Liver (tissue), 9 donors: ENCODE data around the gene SLC2A6. TPM values are rescaled to one million over a fixed set of nuclear protein-coding genes. Genes with fewer than 3 reads are reported as not detected.

Experiments used
- DNase-seq: peaks from one replicate; pipeline ENCODE4 v3.0.0-alpha.2; 2017; ENCODE audit warnings: low spot score
- H3K27ac ChIP-seq, 2 donors: one replicate each; pipeline ENCODE4 v1.7.0; 2013; ENCODE audit warnings: inconsistent platforms in 2 of 2, low read length in 2 of 2, control low read depth in 1 of 2, low read depth in 1 of 2, mild to moderate bottlenecking in 1 of 2
- H3K27me3 ChIP-seq, 4 donors: one replicate each; pipeline versions ENCODE4 v1.6.1 to v1.7.0; 2013; ENCODE audit warnings: low read length in 3 of 4, inconsistent platforms in 1 of 4, mild to moderate bottlenecking in 1 of 4, moderate library complexity in 1 of 4; ENCODE audit not compliant: control insufficient read depth in 4 of 4, insufficient read depth in 4 of 4
- H3K36me3 ChIP-seq, 4 donors: one replicate each; pipeline versions ENCODE4 v1.6.1 to v1.7.0; 2013; ENCODE audit warnings: low read length in 3 of 4, mild to moderate bottlenecking in 3 of 4, low read depth in 1 of 4, moderate library complexity in 1 of 4; ENCODE audit not compliant: control insufficient read depth in 4 of 4, insufficient read depth in 3 of 4
- H3K4me1 ChIP-seq, 4 donors: one replicate each; pipeline versions ENCODE4 v1.6.1 to v1.7.0; 2013; ENCODE audit warnings: low read length in 3 of 4, mild to moderate bottlenecking in 3 of 4, moderate library complexity in 1 of 4; ENCODE audit not compliant: control insufficient read depth in 4 of 4, insufficient read depth in 4 of 4
- H3K4me3 ChIP-seq, 3 donors: one replicate each; pipeline versions ENCODE4 v1.6.1 to v1.7.0; 2013; ENCODE audit warnings: low read length in 3 of 3, control low read depth in 1 of 3, low read depth in 1 of 3, mild to moderate bottlenecking in 1 of 3
- H3K9ac ChIP-seq, 2 donors: one replicate each; pipeline ENCODE4 v1.7.0; 2013; ENCODE audit warnings: low read length in 2 of 2, mild to moderate bottlenecking in 2 of 2, moderate library complexity in 2 of 2, control low read depth in 1 of 2, low read depth in 1 of 2
- H3K9me3 ChIP-seq, 4 donors: one replicate each; pipeline versions ENCODE4 v1.6.1 to v1.7.0; 2013; ENCODE audit warnings: low read length in 3 of 4; ENCODE audit not compliant: control insufficient read depth in 4 of 4
- ATF3 ChIP-seq: IDR thresholded peaks from 2 replicates; pipeline ENCODE4 v1.6.1; 2016; ENCODE audit warnings: antibody characterized with exemption
- CTCF ChIP-seq: fragments of 150-350 bp; IDR thresholded peaks from 2 replicates; pipeline ENCODE4 v1.5.1; 2017; ENCODE audit warnings: improper control_type of control experiment, low read depth, low read length; ENCODE audit not compliant: missing input control
- EGR1 ChIP-seq, 2 donors: IDR thresholded peaks; 2 replicates each; pipeline ENCODE4 v1.6.1; 2016 to 2018; ENCODE audit warnings: antibody characterized with exemption in 2 of 2, low read depth in 2 of 2
- FOXA1 ChIP-seq: IDR thresholded peaks from 2 replicates; pipeline ENCODE4 v1.6.1; 2016; ENCODE audit warnings: antibody characterized with exemption
- FOXA2 ChIP-seq: IDR thresholded peaks from 2 replicates; pipeline ENCODE4 v1.6.1; 2016; ENCODE audit warnings: antibody characterized with exemption
- GABPA ChIP-seq, 2 donors: IDR thresholded peaks in 1 of 2; conservative IDR thresholded peaks in 1 of 2; 2 replicates each; pipeline ENCODE4 v1.6.1; 2016; ENCODE audit warnings: antibody characterized with exemption in 2 of 2, mild to moderate bottlenecking in 1 of 2, moderate library complexity in 1 of 2
- HNF4A ChIP-seq, 2 donors: conservative IDR thresholded peaks; 2 replicates each; pipeline ENCODE4 v1.6.1; 2016; ENCODE audit warnings: antibody characterized with exemption in 2 of 2, mild to moderate bottlenecking in 2 of 2
- HNF4G ChIP-seq: IDR thresholded peaks from 2 replicates; pipeline ENCODE4 v1.6.1; 2016; ENCODE audit warnings: antibody characterized with exemption
- JUND ChIP-seq, 2 donors: IDR thresholded peaks; 2 replicates each; pipeline ENCODE4 v1.6.1; 2016; ENCODE audit warnings: antibody characterized with exemption in 2 of 2
- NR2F2 ChIP-seq: IDR thresholded peaks from 2 replicates; pipeline ENCODE4 v1.6.1; 2016; ENCODE audit warnings: antibody characterized with exemption
- RAD21 ChIP-seq, 2 donors: IDR thresholded peaks; 2 replicates each; pipeline ENCODE4 v1.6.1; 2016; ENCODE audit warnings: antibody characterized with exemption in 2 of 2, mild to moderate bottlenecking in 2 of 2
- RXRA ChIP-seq, 2 donors: IDR thresholded peaks; 2 replicates each; pipeline ENCODE4 v1.6.1; 2017 to 2018; ENCODE audit warnings: antibody characterized with exemption in 2 of 2, mild to moderate bottlenecking in 1 of 2
- SP1 ChIP-seq: IDR thresholded peaks from 2 replicates; pipeline ENCODE4 v1.6.1; 2018; ENCODE audit warnings: antibody characterized with exemption, mild to moderate bottlenecking
- TAF1 ChIP-seq: conservative IDR thresholded peaks from 2 replicates; pipeline ENCODE4 v1.6.1; 2016; ENCODE audit warnings: antibody characterized with exemption, mild to moderate bottlenecking
- YY1 ChIP-seq: IDR thresholded peaks from 2 replicates; pipeline ENCODE4 v1.6.1; 2016; ENCODE audit warnings: antibody characterized with exemption, mild to moderate bottlenecking
- WGBS: extraction: QIAGEN DNeasy Blood & Tissue Kit; methylation state at CpG from one replicate; pipeline ENCODE4 v1.1.7; 2013; 5-methylcytosine and 5-hydroxymethylcytosine counted together
- polyA plus RNA-seq, 2 donors: library from polyadenylated mRNA; stranded (reverse) in 1 of 2; unstranded in 1 of 2; fragments of 200-250 nt in 1 of 2; fragments of >200 nt in 1 of 2; fragmentation: Nextera tagmentation in 1 of 2; extraction: Ambion mirVana in 1 of 2; gene quantifications; one replicate each; pipeline versions ENCODE4 v1.2.1 to v1.2.3, GENCODE V29; 2013 to 2015
- total RNA-seq, 2 donors: library from RNA; depleted of rRNA; stranded (reverse); fragments of >200 nt; gene quantifications; one replicate each; pipeline ENCODE4 v1.2.3, GENCODE V29; 2014
- TF ChIP-seq, protein P1 (sequence below): IDR thresholded peaks from 2 replicates; pipeline ENCODE4 v1.6.1; 2016; ENCODE audit warnings: antibody characterized with exemption
- TF ChIP-seq, protein P2 (sequence below): IDR thresholded peaks from 2 replicates; pipeline ENCODE4 v1.6.1; 2016; ENCODE audit warnings: antibody characterized with exemption, mild to moderate bottlenecking
- TF ChIP-seq, protein P3 (sequence below): IDR thresholded peaks from 2 replicates; pipeline ENCODE4 v1.6.1; 2016; ENCODE audit warnings: antibody characterized with exemption
- donor health status: healthy.
- donor health status: healthy.
- donor health status: healthy.
- donor health status: healthy.
- donor health status: healthy.

Gene SLC2A6
- total and polyA plus RNA-seq, 4 donors = 1.7 to 3.9 (median 2.3) TPM

- 87% methylated on average over 24 of the region's 24 CpGs for WGBS
- DNase-seq = no peak
These were observed 15.9 kb upstream of the SLC2A6 start for GRCh38 chr9:133494636-133495326.

More at GRCh38 chr9:133494636-133495326, 15.9 kb upstream of the SLC2A6 start:
- TF ChIP-seq GABPA (IDR thresholded peaks at IDR 0.05 in 1 of 2, conservative IDR thresholded peaks at IDR 0.05 in 1 of 2) = no peak
- TF ChIP-seq FOXA1 = no peak
- TF ChIP-seq CTCF = no peak
- TF ChIP-seq RXRA (IDR thresholded peaks at IDR 0.05) = no peak
- TF ChIP-seq EGR1 (IDR thresholded peaks at IDR 0.05; ENCODE audit: low read depth in 2 of 2) = no peak
- TF ChIP-seq NR2F2 = no peak
- TF ChIP-seq FOXA2 = no peak
- no peak for TF ChIP-seq TAF1
- no peak for TF ChIP-seq RAD21 (IDR thresholded peaks at IDR 0.05)
- no peak for TF ChIP-seq HNF4A (conservative IDR thresholded peaks at IDR 0.05)
- TF ChIP-seq SP1 = no peak
- TF ChIP-seq, protein P1, sequence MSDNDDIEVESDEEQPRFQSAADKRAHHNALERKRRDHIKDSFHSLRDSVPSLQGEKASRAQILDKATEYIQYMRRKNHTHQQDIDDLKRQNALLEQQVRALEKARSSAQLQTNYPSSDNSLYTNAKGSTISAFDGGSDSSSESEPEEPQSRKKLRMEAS = no peak
- TF ChIP-seq, protein P2, sequence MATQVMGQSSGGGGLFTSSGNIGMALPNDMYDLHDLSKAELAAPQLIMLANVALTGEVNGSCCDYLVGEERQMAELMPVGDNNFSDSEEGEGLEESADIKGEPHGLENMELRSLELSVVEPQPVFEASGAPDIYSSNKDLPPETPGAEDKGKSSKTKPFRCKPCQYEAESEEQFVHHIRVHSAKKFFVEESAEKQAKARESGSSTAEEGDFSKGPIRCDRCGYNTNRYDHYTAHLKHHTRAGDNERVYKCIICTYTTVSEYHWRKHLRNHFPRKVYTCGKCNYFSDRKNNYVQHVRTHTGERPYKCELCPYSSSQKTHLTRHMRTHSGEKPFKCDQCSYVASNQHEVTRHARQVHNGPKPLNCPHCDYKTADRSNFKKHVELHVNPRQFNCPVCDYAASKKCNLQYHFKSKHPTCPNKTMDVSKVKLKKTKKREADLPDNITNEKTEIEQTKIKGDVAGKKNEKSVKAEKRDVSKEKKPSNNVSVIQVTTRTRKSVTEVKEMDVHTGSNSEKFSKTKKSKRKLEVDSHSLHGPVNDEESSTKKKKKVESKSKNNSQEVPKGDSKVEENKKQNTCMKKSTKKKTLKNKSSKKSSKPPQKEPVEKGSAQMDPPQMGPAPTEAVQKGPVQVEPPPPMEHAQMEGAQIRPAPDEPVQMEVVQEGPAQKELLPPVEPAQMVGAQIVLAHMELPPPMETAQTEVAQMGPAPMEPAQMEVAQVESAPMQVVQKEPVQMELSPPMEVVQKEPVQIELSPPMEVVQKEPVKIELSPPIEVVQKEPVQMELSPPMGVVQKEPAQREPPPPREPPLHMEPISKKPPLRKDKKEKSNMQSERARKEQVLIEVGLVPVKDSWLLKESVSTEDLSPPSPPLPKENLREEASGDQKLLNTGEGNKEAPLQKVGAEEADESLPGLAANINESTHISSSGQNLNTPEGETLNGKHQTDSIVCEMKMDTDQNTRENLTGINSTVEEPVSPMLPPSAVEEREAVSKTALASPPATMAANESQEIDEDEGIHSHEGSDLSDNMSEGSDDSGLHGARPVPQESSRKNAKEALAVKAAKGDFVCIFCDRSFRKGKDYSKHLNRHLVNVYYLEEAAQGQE = no peak
- no peak for TF ChIP-seq HNF4G
- no peak for TF ChIP-seq YY1
- TF ChIP-seq, protein P3, sequence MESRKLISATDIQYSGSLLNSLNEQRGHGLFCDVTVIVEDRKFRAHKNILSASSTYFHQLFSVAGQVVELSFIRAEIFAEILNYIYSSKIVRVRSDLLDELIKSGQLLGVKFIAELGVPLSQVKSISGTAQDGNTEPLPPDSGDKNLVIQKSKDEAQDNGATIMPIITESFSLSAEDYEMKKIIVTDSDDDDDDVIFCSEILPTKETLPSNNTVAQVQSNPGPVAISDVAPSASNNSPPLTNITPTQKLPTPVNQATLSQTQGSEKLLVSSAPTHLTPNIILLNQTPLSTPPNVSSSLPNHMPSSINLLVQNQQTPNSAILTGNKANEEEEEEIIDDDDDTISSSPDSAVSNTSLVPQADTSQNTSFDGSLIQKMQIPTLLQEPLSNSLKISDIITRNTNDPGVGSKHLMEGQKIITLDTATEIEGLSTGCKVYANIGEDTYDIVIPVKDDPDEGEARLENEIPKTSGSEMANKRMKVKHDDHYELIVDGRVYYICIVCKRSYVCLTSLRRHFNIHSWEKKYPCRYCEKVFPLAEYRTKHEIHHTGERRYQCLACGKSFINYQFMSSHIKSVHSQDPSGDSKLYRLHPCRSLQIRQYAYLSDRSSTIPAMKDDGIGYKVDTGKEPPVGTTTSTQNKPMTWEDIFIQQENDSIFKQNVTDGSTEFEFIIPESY = no peak
- no peak for TF ChIP-seq ATF3
- no peak for TF ChIP-seq JUND (IDR thresholded peaks at IDR 0.05)
- H3K27me3 ChIP-seq = no peaks in the 10 kb centered on the region
- H3K4me1 ChIP-seq = peaks cover 3 to 21% (median 11%) of the 10 kb centered on the region in 4 donors
- H3K36me3 ChIP-seq = no peaks in the 10 kb centered on the region
- H3K9me3 ChIP-seq = no peaks in the 10 kb centered on the region
- H3K4me3 ChIP-seq = no peak overlapping the region
- no peak overlapping the region for H3K9ac ChIP-seq
- no peak overlapping the region for H3K27ac ChIP-seq
